ENCODE results near the gene LRRC7.

LRRC7 gene

GRCh38 chr1:69693921-69694675 lies 126.4 kb downstream of the LRRC7 start:
- no peaks in the 10 kb centered on the region for H3K9me3 ChIP-seq (replicated peaks; ENCODE audit: insufficient read depth, low read length)
- H3K4me1 ChIP-seq (ENCODE audit: low read length), result no peaks in the 10 kb centered on the region
- H3K27ac ChIP-seq (ENCODE audit: low read length), result no peak overlapping the region
- H3K36me3 ChIP-seq (replicated peaks; ENCODE audit: insufficient read depth, low read length), result no peaks in the 10 kb centered on the region
- TF ChIP-seq EZH2 (optimal IDR thresholded peaks at IDR 0.05; ENCODE audit: low read depth, low read length), result no peak
- TF ChIP-seq CTCF (IDR thresholded peaks at IDR 0.05; ENCODE audit: low read length), result no peak
- no peak for TF ChIP-seq EZH2phosphoT487 (IDR thresholded peaks at IDR 0.05; ENCODE audit: low read length)
- no peak overlapping the region for H3K9ac ChIP-seq (ENCODE audit: low read length)
- H3K4me2 ChIP-seq (ENCODE audit: low read depth, low read length), result no peak overlapping the region
- no peaks in the 10 kb centered on the region for H3F3A ChIP-seq (ENCODE audit: insufficient read depth, low read length)
- H2AFZ ChIP-seq (ENCODE audit: low read length), result no peak overlapping the region
- H3K9me2 ChIP-seq (replicated peaks; ENCODE audit: insufficient read depth, low read length), result no peaks in the 10 kb centered on the region
- no peaks in the 10 kb centered on the region for H3K79me2 ChIP-seq (ENCODE audit: low read length)
- H3K4me3 ChIP-seq (ENCODE audit: low read length), result no peak overlapping the region
- no peaks in the 10 kb centered on the region for H3K27me3 ChIP-seq (replicated peaks; ENCODE audit: insufficient read depth, low read length)
- DNase-seq, result no peak
- no peaks in the 10 kb centered on the region for H4K20me1 ChIP-seq (ENCODE audit: insufficient read depth, low read length)

- no peak for TF ChIP-seq EZH2 (optimal IDR thresholded peaks at IDR 0.05; ENCODE audit: low read depth, low read length)
- TF ChIP-seq CTCF (IDR thresholded peaks at IDR 0.05; ENCODE audit: low read length), result no peak
- Histone ChIP-seq H3K36me3 (replicated peaks; ENCODE audit: insufficient read depth, low read length) (no peaks in the 10 kb centered on the region), H3K27me3 (replicated peaks; ENCODE audit: insufficient read depth, low read length) (no peaks in the 10 kb centered on the region), H2AFZ (ENCODE audit: low read length) (no peak overlapping the region), H3K4me1 (ENCODE audit: low read length) (no peaks in the 10 kb centered on the region), H4K20me1 (ENCODE audit: insufficient read depth, low read length) (no peaks in the 10 kb centered on the region), H3K79me2 (ENCODE audit: low read length) (no peaks in the 10 kb centered on the region), H3F3A (ENCODE audit: insufficient read depth, low read length) (no peaks in the 10 kb centered on the region), H3K9ac (ENCODE audit: low read length) (no peak overlapping the region), H3K9me3 (replicated peaks; ENCODE audit: insufficient read depth, low read length) (no peaks in the 10 kb centered on the region), H3K9me2 (replicated peaks; ENCODE audit: insufficient read depth, low read length) (no peaks in the 10 kb centered on the region), H3K27ac (ENCODE audit: low read length) (no peak overlapping the region), H3K4me3 (ENCODE audit: low read length) (no peak overlapping the region), H3K4me2 (ENCODE audit: low read depth, low read length) (no peak overlapping the region)
- no peak for DNase-seq
These were observed 129.6 kb downstream of the LRRC7 start for GRCh38 chr1:69697340-69697739.

GRCh38 chr1:69700770-69701169 lies 133.0 kb downstream of the LRRC7 start:
- Histone ChIP-seq H2AFZ (ENCODE audit: low read length) (no peak overlapping the region), H3K4me1 (ENCODE audit: low read length) (no peaks in the 10 kb centered on the region), H3K27me3 (replicated peaks; ENCODE audit: insufficient read depth, low read length) (no peaks in the 10 kb centered on the region), H3K79me2 (ENCODE audit: low read length) (no peaks in the 10 kb centered on the region), H3K9me3 (replicated peaks; ENCODE audit: insufficient read depth, low read length) (no peaks in the 10 kb centered on the region), H3K4me3 (ENCODE audit: low read length) (no peak overlapping the region), H3K4me2 (ENCODE audit: low read depth, low read length) (no peak overlapping the region), H4K20me1 (ENCODE audit: insufficient read depth, low read length) (no peaks in the 10 kb centered on the region), H3F3A (ENCODE audit: insufficient read depth, low read length) (no peaks in the 10 kb centered on the region), H3K9me2 (replicated peaks; ENCODE audit: insufficient read depth, low read length) (no peaks in the 10 kb centered on the region), H3K9ac (ENCODE audit: low read length) (no peak overlapping the region), H3K27ac (ENCODE audit: low read length) (no peak overlapping the region), H3K36me3 (replicated peaks; ENCODE audit: insufficient read depth, low read length) (no peaks in the 10 kb centered on the region)
- TF ChIP-seq CTCF (IDR thresholded peaks at IDR 0.05; ENCODE audit: low read length) (peak; percentile 42), EZH2phosphoT487 (IDR thresholded peaks at IDR 0.05; ENCODE audit: low read length) (no peak)
- peak; percentile 40 for DNase-seq
